ENCODE results near the gene PI4K2B.
A peak's percentile ranks its signal among the peaks of the same experiment; 100 is the strongest.
"Not testable (repeated sequence)": the region's sequence is repeated elsewhere in the genome, so short reads cannot be mapped to it uniquely, and the experiment has no call there.

PI4K2B gene

GRCh38 chr4:25308306-25308705, 74.5 kb downstream of the PI4K2B start:
- no peak for DNase-seq

DNA sequence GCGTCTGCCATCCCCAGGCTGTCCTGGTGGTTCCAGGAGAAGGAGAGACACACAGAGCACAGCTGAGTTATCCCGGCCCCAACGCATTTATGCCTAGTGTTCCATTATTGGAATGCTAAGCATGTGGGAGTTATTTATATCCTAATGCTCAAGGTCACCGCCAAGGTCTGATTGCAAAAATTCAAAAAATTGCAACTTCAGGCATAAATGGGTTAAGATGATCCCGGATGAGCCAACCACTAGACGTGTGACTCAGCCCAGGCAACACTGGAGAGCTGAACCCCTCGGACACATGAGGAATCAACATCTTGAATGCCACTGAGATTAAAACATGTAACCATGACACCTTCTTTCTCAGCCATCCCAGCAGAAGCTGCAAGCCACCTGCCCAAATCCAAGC, 74.9 kb downstream of the PI4K2B start:
- no peak for DNase-seq

GRCh38 chr4:25310066-25310802, 76.4 kb downstream of the PI4K2B start:
- no peak for DNase-seq

GRCh38 chr4:25310803-25311166, 77.0 kb downstream of the PI4K2B start:
- DNase-seq, result no peak

GRCh38 chr4:25312496-25313200, 78.8 kb downstream of the PI4K2B start, which contains the start of gene ZCCHC4:
TSS of gene ZCCHC4 (plus strand) at chr4:25312774. CDS start at chr4:25312810, 36 bp downstream.
- peak; percentile 77 for DNase-seq

DNA sequence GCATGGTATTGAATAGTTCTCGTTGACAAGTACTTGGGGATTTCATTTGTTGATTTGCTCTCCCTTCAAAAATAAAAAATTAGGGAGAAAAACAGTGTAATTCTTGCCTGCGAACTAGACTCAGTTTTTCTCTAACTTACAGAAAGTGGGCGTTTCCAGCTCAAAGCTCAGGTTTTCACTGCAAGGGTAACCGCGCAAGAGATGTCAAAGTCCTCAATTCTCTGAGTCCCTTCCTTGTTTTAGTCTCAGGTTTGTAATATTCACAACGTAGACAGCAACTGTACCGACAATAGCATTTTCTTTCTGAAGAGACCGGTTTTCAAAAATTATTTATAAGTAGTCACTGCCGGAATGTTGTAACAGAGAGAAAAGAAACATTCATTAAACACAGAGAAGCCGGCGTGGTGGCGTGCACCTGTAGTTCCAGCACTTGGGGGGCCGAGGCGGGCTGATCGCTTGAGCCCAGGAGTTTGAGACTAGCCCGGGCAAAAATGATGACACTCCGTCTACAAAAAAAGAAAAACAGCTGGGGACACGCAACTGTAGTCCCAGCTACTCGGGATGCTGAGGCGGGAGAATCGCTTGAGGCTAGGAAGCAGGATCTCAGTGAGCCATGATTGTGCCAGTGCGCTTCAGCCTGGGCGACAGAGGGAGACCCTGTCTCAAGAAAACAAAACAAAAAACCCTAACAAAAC, 79.5 kb downstream of the PI4K2B start:
- no peak for DNase-seq

DNA sequence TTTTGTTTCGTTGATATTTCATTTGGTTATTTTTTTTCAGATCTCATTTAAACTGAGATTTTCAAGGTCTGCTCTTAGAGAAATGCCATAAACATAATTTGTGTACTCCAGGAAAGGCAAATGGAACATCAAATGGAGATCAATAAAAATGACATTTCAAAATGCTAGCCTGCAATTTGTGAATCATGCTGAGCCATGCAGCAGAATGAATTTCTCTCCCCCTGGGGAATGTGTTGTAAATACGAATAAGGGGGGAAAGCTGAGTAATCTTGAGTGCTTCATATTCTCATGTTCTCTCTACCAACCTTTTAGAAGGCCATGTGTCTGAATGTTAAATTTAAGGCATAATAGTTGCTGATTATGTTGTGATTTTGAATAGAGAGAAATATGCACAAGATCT, 86.5 kb downstream of the PI4K2B start:
- DNase-seq, result no peak

DNA sequence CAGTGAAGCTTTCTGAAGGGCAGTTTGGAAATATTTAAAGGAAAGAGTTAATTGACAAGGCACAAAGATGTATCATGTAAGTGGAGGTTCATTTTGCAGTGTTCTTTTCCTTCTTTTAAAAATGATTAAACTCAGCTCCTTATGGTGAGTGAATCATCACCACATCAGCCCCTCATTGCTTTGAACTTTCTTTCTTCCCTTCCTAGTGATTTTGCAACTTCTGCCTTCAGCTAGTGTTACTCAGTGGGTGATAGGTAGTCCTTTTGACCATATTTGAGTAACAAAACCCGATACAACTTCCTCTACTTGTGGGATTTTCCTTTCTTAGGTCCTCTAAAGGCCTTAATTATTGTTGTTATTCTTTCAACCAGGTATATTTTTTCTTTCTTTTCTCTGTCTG, 86.9 kb downstream of the PI4K2B start:
- DNase-seq, result no peak

- DNase-seq, result no peak
Observed at GRCh38 chr4:25321703-25322102, 87.9 kb downstream of the PI4K2B start.

- DNase-seq, result not testable (repeated sequence)
Observed at GRCh38 chr4:25328463-25328862, 94.6 kb downstream of the PI4K2B start.

Data from NK-92 treated with Interleukin-12 subunit alpha and Interleukin-12 subunit beta, amount 100 ng/mL, for 24 hours (cell line).